ENCODE measurements around the gene MAPK8IP3.

Gene MAPK8IP3

DNA sequence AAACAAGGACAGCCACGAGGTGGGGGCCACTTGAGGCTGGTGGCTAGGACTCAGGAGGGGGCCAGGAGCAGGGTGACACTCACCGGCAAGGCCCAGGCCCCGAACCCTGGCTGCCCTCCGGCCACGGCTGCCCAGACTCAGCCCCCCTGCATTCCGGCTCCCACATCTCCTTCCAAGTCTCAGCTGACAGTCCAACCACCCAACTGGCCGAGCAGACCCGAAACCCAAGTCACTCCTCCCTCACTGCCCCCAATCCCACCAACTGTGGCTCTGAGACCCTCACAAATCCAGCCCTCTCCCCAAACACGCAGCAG lies 111.2 kb downstream of the MAPK8IP3 start:
- Histone ChIP-seq H3K9ac (ENCODE audit: low read depth, low read length, poor library complexity, severe bottlenecking) (no peak overlapping the region), H3K27me3 (ENCODE audit: insufficient read depth, low read length, poor library complexity, severe bottlenecking) (no peaks in the 10 kb centered on the region), H3K79me2 (ENCODE audit: insufficient read depth, low read length) (no peaks in the 10 kb centered on the region), H3K4me1 (ENCODE audit: insufficient read depth, low read length, poor library complexity, severe bottlenecking) (no peaks in the 10 kb centered on the region), H3K9me3 (ENCODE audit: insufficient read depth, low read depth, low read length) (no peaks in the 10 kb centered on the region), H3F3A (ENCODE audit: low read depth) (no peaks in the 10 kb centered on the region), H3K9me2 (replicated peaks; ENCODE audit: low read depth, low read length) (no peaks in the 10 kb centered on the region), H4K20me1 (ENCODE audit: insufficient read depth, low read length, poor library complexity, severe bottlenecking) (no peaks in the 10 kb centered on the region), H2AFZ (ENCODE audit: low read length) (no peak overlapping the region), H3K36me3 (ENCODE audit: insufficient read depth, low read length) (no peaks in the 10 kb centered on the region), H3K4me2 (ENCODE audit: low read depth, low read length, poor library complexity, severe bottlenecking) (no peak overlapping the region), H3K4me3 (ENCODE audit: low read length, poor library complexity, severe bottlenecking) (no peak overlapping the region)
- TF ChIP-seq, protein P1, sequence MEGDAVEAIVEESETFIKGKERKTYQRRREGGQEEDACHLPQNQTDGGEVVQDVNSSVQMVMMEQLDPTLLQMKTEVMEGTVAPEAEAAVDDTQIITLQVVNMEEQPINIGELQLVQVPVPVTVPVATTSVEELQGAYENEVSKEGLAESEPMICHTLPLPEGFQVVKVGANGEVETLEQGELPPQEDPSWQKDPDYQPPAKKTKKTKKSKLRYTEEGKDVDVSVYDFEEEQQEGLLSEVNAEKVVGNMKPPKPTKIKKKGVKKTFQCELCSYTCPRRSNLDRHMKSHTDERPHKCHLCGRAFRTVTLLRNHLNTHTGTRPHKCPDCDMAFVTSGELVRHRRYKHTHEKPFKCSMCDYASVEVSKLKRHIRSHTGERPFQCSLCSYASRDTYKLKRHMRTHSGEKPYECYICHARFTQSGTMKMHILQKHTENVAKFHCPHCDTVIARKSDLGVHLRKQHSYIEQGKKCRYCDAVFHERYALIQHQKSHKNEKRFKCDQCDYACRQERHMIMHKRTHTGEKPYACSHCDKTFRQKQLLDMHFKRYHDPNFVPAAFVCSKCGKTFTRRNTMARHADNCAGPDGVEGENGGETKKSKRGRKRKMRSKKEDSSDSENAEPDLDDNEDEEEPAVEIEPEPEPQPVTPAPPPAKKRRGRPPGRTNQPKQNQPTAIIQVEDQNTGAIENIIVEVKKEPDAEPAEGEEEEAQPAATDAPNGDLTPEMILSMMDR (conservative IDR thresholded peaks at IDR 0.05; ENCODE audit: low read length), result no peak
- no peak for TF ChIP-seq EZH2phosphoT487 (IDR thresholded peaks at IDR 0.05; ENCODE audit: borderline replicate concordance)

DNA sequence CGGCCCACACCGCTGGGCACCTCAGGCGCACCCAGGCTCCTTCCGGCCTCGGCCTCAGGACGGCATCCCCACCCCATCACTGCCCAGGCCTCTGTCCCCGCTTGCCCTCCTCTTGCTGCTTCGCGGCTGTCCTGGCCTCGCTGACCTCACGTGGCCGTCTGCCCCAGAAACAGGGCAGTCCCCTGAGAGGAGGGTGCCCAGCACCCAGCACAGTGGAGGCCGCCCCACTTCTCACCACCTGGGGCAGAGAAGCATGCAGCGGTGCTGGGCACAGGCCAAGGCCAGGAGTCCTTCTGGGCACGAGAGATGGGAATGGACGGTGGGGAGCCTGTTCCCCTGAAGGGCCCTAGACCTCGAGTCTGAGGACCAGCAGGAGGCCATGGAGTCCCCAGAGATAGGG lies 111.7 kb downstream of the MAPK8IP3 start:
- H3F3A ChIP-seq (ENCODE audit: low read depth), result no peaks in the 10 kb centered on the region
- H3K4me3 ChIP-seq (ENCODE audit: low read length, poor library complexity, severe bottlenecking), result no peak overlapping the region

DNA sequence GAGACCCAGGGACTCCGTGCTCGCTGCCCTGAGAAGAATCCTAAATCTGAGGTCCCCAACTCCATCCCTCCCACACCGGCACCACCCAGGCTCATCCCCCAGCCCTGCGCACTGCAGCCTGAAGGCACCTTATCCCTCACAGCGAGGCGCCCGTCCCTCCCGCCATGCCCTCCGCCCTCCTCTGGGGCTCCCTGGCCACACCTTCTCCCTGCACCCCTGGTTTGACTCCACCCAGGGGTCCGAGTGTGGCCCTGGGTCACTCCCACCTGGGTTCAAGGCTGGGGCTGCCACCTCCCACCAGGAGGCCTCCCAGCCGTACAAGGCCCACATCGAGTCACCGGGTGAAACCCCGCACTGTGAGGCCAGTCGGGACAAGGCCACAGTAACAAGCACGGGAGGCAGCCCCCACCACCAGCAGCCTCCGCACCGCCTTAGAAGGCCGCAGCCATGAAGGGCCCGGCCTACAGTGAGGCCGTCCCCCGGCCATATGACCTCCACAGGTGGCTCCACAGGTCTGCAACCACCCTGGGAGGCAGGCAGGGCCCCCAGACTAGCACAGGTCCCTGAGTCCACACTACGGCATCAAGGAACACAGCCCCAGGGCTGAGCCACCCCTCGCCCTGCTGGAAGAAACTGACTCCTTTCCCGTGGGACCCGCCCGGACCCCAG lies 112.3 kb downstream of the MAPK8IP3 start:
- H2AFZ ChIP-seq (ENCODE audit: low read length), result no peak overlapping the region
- H3K4me3 ChIP-seq (ENCODE audit: low read length, poor library complexity, severe bottlenecking), result no peak overlapping the region
- H3K36me3 ChIP-seq (ENCODE audit: insufficient read depth, low read length), result no peaks in the 10 kb centered on the region
- no peaks in the 10 kb centered on the region for H3K9me3 ChIP-seq (ENCODE audit: insufficient read depth, low read depth, low read length)
- no peaks in the 10 kb centered on the region for H3K27me3 ChIP-seq (ENCODE audit: insufficient read depth, low read length, poor library complexity, severe bottlenecking)
- H3K9ac ChIP-seq (ENCODE audit: low read depth, low read length, poor library complexity, severe bottlenecking), result no peak overlapping the region
- H3K4me2 ChIP-seq (ENCODE audit: low read depth, low read length, poor library complexity, severe bottlenecking), result no peak overlapping the region
- no peak for TF ChIP-seq EZH2phosphoT487 (IDR thresholded peaks at IDR 0.05; ENCODE audit: borderline replicate concordance)
- TF ChIP-seq, protein P1 (conservative IDR thresholded peaks at IDR 0.05; ENCODE audit: low read length), result no peak
- no peaks in the 10 kb centered on the region for H3K9me2 ChIP-seq (replicated peaks; ENCODE audit: low read depth, low read length)
- no peaks in the 10 kb centered on the region for H4K20me1 ChIP-seq (ENCODE audit: insufficient read depth, low read length, poor library complexity, severe bottlenecking)
- no peaks in the 10 kb centered on the region for H3F3A ChIP-seq (ENCODE audit: low read depth)
- H3K79me2 ChIP-seq (ENCODE audit: insufficient read depth, low read length), result no peaks in the 10 kb centered on the region
- no peaks in the 10 kb centered on the region for H3K4me1 ChIP-seq (ENCODE audit: insufficient read depth, low read length, poor library complexity, severe bottlenecking)

More for the DNA sequence above, 111.7 kb downstream of the MAPK8IP3 start:
- no peaks in the 10 kb centered on the region for H3K9me2 ChIP-seq (replicated peaks; ENCODE audit: low read depth, low read length)
- no peaks in the 10 kb centered on the region for H3K36me3 ChIP-seq (ENCODE audit: insufficient read depth, low read length)
- no peaks in the 10 kb centered on the region for H3K27me3 ChIP-seq (ENCODE audit: insufficient read depth, low read length, poor library complexity, severe bottlenecking)
- no peaks in the 10 kb centered on the region for H4K20me1 ChIP-seq (ENCODE audit: insufficient read depth, low read length, poor library complexity, severe bottlenecking)
- no peaks in the 10 kb centered on the region for H3K79me2 ChIP-seq (ENCODE audit: insufficient read depth, low read length)
- H3K9me3 ChIP-seq (ENCODE audit: insufficient read depth, low read depth, low read length), result no peaks in the 10 kb centered on the region
- H3K4me2 ChIP-seq (ENCODE audit: low read depth, low read length, poor library complexity, severe bottlenecking), result no peak overlapping the region
- H3K4me1 ChIP-seq (ENCODE audit: insufficient read depth, low read length, poor library complexity, severe bottlenecking), result no peaks in the 10 kb centered on the region
- TF ChIP-seq, protein P1 (conservative IDR thresholded peaks at IDR 0.05; ENCODE audit: low read length), result no peak
- TF ChIP-seq EZH2phosphoT487 (IDR thresholded peaks at IDR 0.05; ENCODE audit: borderline replicate concordance), result no peak
- no peak overlapping the region for H2AFZ ChIP-seq (ENCODE audit: low read length)
- H3K9ac ChIP-seq (ENCODE audit: low read depth, low read length, poor library complexity, severe bottlenecking), result no peak overlapping the region

Data from Loucy (cell line).